Astrocyte (in vitro differentiated cells and primary cell): ENCODE results near the gene CLBA1.

Experiments used
- EZH2 ChIP-seq: IDR thresholded peaks from 2 replicates; pipeline ENCODE4 v1.6.1; 2012; ENCODE audit warnings: mild to moderate bottlenecking, low read length, inconsistent platforms; ENCODE audit not compliant: insufficient read depth
- TF ChIP-seq, protein P1 (sequence below): IDR thresholded peaks from 2 replicates; pipeline ENCODE4 v1.5.1; 2011; ENCODE audit warnings: low read depth, mild to moderate bottlenecking, inconsistent platforms, low read length, moderate library complexity; ENCODE audit not compliant: insufficient read depth

GRCh38 chr14:104985675-104986486 lies at the start of gene CLBA1:
- TF ChIP-seq, protein P1, sequence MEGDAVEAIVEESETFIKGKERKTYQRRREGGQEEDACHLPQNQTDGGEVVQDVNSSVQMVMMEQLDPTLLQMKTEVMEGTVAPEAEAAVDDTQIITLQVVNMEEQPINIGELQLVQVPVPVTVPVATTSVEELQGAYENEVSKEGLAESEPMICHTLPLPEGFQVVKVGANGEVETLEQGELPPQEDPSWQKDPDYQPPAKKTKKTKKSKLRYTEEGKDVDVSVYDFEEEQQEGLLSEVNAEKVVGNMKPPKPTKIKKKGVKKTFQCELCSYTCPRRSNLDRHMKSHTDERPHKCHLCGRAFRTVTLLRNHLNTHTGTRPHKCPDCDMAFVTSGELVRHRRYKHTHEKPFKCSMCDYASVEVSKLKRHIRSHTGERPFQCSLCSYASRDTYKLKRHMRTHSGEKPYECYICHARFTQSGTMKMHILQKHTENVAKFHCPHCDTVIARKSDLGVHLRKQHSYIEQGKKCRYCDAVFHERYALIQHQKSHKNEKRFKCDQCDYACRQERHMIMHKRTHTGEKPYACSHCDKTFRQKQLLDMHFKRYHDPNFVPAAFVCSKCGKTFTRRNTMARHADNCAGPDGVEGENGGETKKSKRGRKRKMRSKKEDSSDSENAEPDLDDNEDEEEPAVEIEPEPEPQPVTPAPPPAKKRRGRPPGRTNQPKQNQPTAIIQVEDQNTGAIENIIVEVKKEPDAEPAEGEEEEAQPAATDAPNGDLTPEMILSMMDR, result no peak
- TF ChIP-seq EZH2, result no peak
